IMR-90 (cell line): Measurements from ENCODE around the gene TCF7L2. TPM values are rescaled to one million over a fixed set of nuclear protein-coding genes. Genes with fewer than 3 reads are reported as not detected.

Experiments
- ATAC-seq: fragments of 200-7000 bp; cut with Tn5 transposase; 2 replicates; pipeline ENCODE4 v1.9.1; 2020; ENCODE audit warnings: low read depth, mild to moderate bottlenecking, moderate library complexity
- BruUV-seq: library from RNA; stranded (reverse); fragments of 400-500 nt; replicated peaks from 2 replicates; lab custom pipeline; 2021; lab: Mats Ljungman, UMichigan
- CTCF ChIA-PET: fragments of 300-600 bp; formaldehyde crosslinking; extraction: SDS; loops from one replicate; lab custom pipeline; 2021; ENCODE audit warnings: antibody characterized with exemption; lab: Yijun Ruan, JAX
- POLR2A ChIA-PET: fragments of 300-600 bp; sonication (Branson Sonifier 250); formaldehyde crosslinking; loops from one replicate; lab custom pipeline; 2022; ENCODE audit warnings: antibody characterized with exemption; ENCODE audit not compliant: unreplicated experiment; lab: Charles Lee
- DNase-seq: peaks from one replicate; pipeline ENCODE4 v3.0.0; 2013
- H2AFZ ChIP-seq: replicated peaks from 2 replicates; pipeline ENCODE3; 2013; ENCODE audit warnings: low read length, mild to moderate bottlenecking; ENCODE audit not compliant: poor library complexity
- H2AK5ac ChIP-seq: 2 replicates; pipeline ENCODE4 v1.6.1; 2013; ENCODE audit warnings: low read depth, low read length, inconsistent platforms
- H2AK9ac ChIP-seq: replicated peaks from 2 replicates; pipeline ENCODE3; 2013; ENCODE audit warnings: mild to moderate bottlenecking, low read depth, low read length, moderate library complexity; ENCODE audit not compliant: poor library complexity
- H2BK120ac ChIP-seq: 2 replicates; pipeline ENCODE4 v1.6.1; 2013; ENCODE audit warnings: low read depth, low read length, inconsistent platforms
- H2BK15ac ChIP-seq: 3 replicates; pipeline ENCODE4 v1.6.1; 2013; ENCODE audit warnings: low read depth, low read length, inconsistent platforms
- H2BK20ac ChIP-seq: 2 replicates; pipeline ENCODE4 v1.6.1; 2013; ENCODE audit warnings: low read depth, mild to moderate bottlenecking, inconsistent platforms, low read length, moderate library complexity
- H2BK5ac ChIP-seq: 2 replicates; pipeline ENCODE4 v1.6.1; 2013; ENCODE audit warnings: mild to moderate bottlenecking, low read depth, low read length, inconsistent platforms; ENCODE audit not compliant: poor library complexity, severe bottlenecking
- H3K14ac ChIP-seq: replicated peaks from 2 replicates; pipeline ENCODE4 v1.6.1; 2013; ENCODE audit warnings: low read depth, low read length, inconsistent platforms
- H3K18ac ChIP-seq: 2 replicates; pipeline ENCODE4 v1.6.1; 2013; ENCODE audit warnings: low read depth, low read length, control low read depth
- H3K23ac ChIP-seq: 2 replicates; pipeline ENCODE4 v1.6.1; 2013; ENCODE audit warnings: low read depth, low read length, inconsistent platforms
- H3K27ac ChIP-seq: 2 replicates; pipeline ENCODE4 v1.5.1; 2013; ENCODE audit warnings: mild to moderate bottlenecking, control low read depth, low read length; ENCODE audit not compliant: insufficient read depth
- H3K27me3 ChIP-seq: 2 replicates; pipeline ENCODE4 v1.6.1; 2013; ENCODE audit warnings: low read length; ENCODE audit not compliant: control insufficient read depth, insufficient read depth
- H3K36me3 ChIP-seq: 2 replicates; pipeline ENCODE4 v1.6.1; 2013; ENCODE audit warnings: low read length, mixed read lengths; ENCODE audit not compliant: control insufficient read depth, insufficient read depth
- H3K4ac ChIP-seq: 2 replicates; pipeline ENCODE4 v1.6.1; 2013; ENCODE audit warnings: low read depth, low read length, inconsistent platforms
- H3K4me1 ChIP-seq: 2 replicates; pipeline ENCODE4 v1.6.1; 2013; ENCODE audit warnings: low read length, mixed read lengths; ENCODE audit not compliant: control insufficient read depth, insufficient read depth
- H3K4me2 ChIP-seq: 2 replicates; pipeline ENCODE4 v1.6.1; 2013; ENCODE audit warnings: low read depth, mild to moderate bottlenecking, control low read depth, low read length, moderate library complexity
- H3K4me3 ChIP-seq: 2 replicates; pipeline ENCODE4 v1.5.1; 2013; ENCODE audit warnings: low read depth, mild to moderate bottlenecking, control low read depth, low read length, moderate library complexity; ENCODE audit not compliant: insufficient read depth
- H3K56ac ChIP-seq: 2 replicates; pipeline ENCODE4 v1.6.1; 2013; ENCODE audit warnings: low read length, inconsistent platforms; ENCODE audit not compliant: insufficient read depth; ENCODE audit errors: extremely low read depth
- H3K79me1 ChIP-seq, 2 experiments: 2 replicates each; pipeline ENCODE4 v1.6.1; 2013; ENCODE audit warnings: low read length in 2 of 2, inconsistent platforms in 1 of 2, low read depth in 1 of 2
- H3K9ac ChIP-seq: 2 replicates; pipeline ENCODE4 v1.6.1; 2013; ENCODE audit warnings: low read depth, low read length, control low read depth
- H3K9me1 ChIP-seq: 2 replicates; pipeline ENCODE4 v1.6.1; 2013; ENCODE audit warnings: low read length, inconsistent platforms; ENCODE audit not compliant: insufficient read depth
- H3K9me3 ChIP-seq: 2 replicates; pipeline ENCODE4 v1.6.1; 2013; ENCODE audit warnings: low read length; ENCODE audit not compliant: control insufficient read depth, insufficient read depth
- H4K20me1 ChIP-seq: 2 replicates; pipeline ENCODE4 v1.6.1; 2013; ENCODE audit warnings: low read length, inconsistent platforms; ENCODE audit not compliant: insufficient read depth
- H4K5ac ChIP-seq: 2 replicates; pipeline ENCODE4 v1.6.1; 2013; ENCODE audit warnings: mild to moderate bottlenecking, low read depth, low read length, control low read depth
- H4K8ac ChIP-seq, 2 experiments: 2 replicates each; pipeline ENCODE4 v1.6.1; 2013; ENCODE audit warnings: low read depth in 2 of 2, low read length in 2 of 2, control low read depth in 1 of 2, inconsistent platforms in 1 of 2
- H4K91ac ChIP-seq: 2 replicates; pipeline ENCODE4 v1.6.1; 2013; ENCODE audit warnings: low read depth, low read length, inconsistent platforms; ENCODE audit not compliant: insufficient read depth
- BHLHE40 ChIP-seq: fragments of 150-350 bp; IDR thresholded peaks from 2 replicates; pipeline ENCODE4 v1.6.1; 2016; ENCODE audit warnings: mild to moderate bottlenecking, low read depth, low read length
- CEBPB ChIP-seq: IDR thresholded peaks from 2 replicates; pipeline ENCODE4 v1.6.1; 2012; ENCODE audit warnings: low read depth, low read length, improper control_type of control experiment
- CHD1 ChIP-seq: IDR thresholded peaks from 2 replicates; pipeline ENCODE4 v1.6.1; 2012; ENCODE audit warnings: low read depth, low read length, improper control_type of control experiment
- FOS ChIP-seq: fragments of 150-350 bp; IDR thresholded peaks from 2 replicates; pipeline ENCODE4 v1.6.1; 2016; ENCODE audit warnings: low read depth, low read length
- MAFK ChIP-seq: IDR thresholded peaks from 2 replicates; pipeline ENCODE4 v1.6.1; 2012; ENCODE audit warnings: low read depth, low read length, improper control_type of control experiment
- MAZ ChIP-seq: IDR thresholded peaks from 2 replicates; pipeline ENCODE4 v1.6.1; 2012; ENCODE audit warnings: low read depth, mild to moderate bottlenecking, low read length, improper control_type of control experiment, moderate library complexity, borderline replicate concordance
- MXI1 ChIP-seq: IDR thresholded peaks from 2 replicates; pipeline ENCODE4 v1.6.1; 2012; ENCODE audit warnings: low read depth, mild to moderate bottlenecking, low read length, moderate library complexity, borderline replicate concordance
- NFE2L2 ChIP-seq: fragments of 150-350 bp; IDR thresholded peaks from 2 replicates; pipeline ENCODE4 v1.6.1; 2016; ENCODE audit warnings: low read depth, mild to moderate bottlenecking, low read length
- POLR2A ChIP-seq: IDR thresholded peaks from 2 replicates; pipeline ENCODE4 v1.6.1; 2012; ENCODE audit warnings: mild to moderate bottlenecking, low read depth, low read length
- RAD21 ChIP-seq: IDR thresholded peaks from 2 replicates; pipeline ENCODE4 v1.6.1; 2012; ENCODE audit warnings: low read length, improper control_type of control experiment
- RCOR1 ChIP-seq: IDR thresholded peaks from 2 replicates; pipeline ENCODE4 v1.6.1; 2012; ENCODE audit warnings: mild to moderate bottlenecking, low read length, improper control_type of control experiment; ENCODE audit not compliant: insufficient replicate concordance
- RFX5 ChIP-seq: IDR thresholded peaks from 2 replicates; pipeline ENCODE4 v1.8.0; 2012; ENCODE audit warnings: low read depth, mild to moderate bottlenecking, low read length, moderate library complexity
- SMC3 ChIP-seq: fragments of 150-350 bp; IDR thresholded peaks from 2 replicates; pipeline ENCODE4 v1.6.1; 2016; ENCODE audit warnings: low read depth, mild to moderate bottlenecking, antibody characterized with exemption, low read length, moderate library complexity
- WGBS, 2 experiments: methylation state at CpG; one replicate each; pipeline versions ENCODE4 v1.1.5 to v1.1.7; 2013; ENCODE audit warnings: missing lambda C conversion rate in 2 of 2; ENCODE audit not compliant: insufficient read length in 1 of 2; ENCODE audit errors: extremely low coverage in 2 of 2; 5-methylcytosine and 5-hydroxymethylcytosine counted together
- dilution Hi-C: fragments of 300-500 bp; cut with HindIII; formaldehyde crosslinking; loops from one replicate; pipeline ENCODE4 v1.14.3; 2018; ENCODE audit warnings: low sequenced_read_pairs; ENCODE audit not compliant: unreplicated experiment
- in situ Hi-C: fragments of 300-500 bp; cut with MboI; formaldehyde crosslinking; loops from 3 replicates; pipeline ENCODE4 v1.14.3; 2019; ENCODE audit warnings: low sequenced_read_pairs, inconsistent platforms, mixed read lengths
- intact Hi-C: fragments of 100-400 bp; cut with micrococcal nuclease; formaldehyde crosslinking; loops from 2 replicates; pipeline ENCODE4 v1.10.0; 2022
- polyA plus RNA-seq, 3 experiments: library from polyadenylated mRNA; depleted of rRNA; stranded (reverse); fragments of >200 nt; gene quantifications; 2 replicates each; pipeline ENCODE4 v1.2.3, GENCODE V29; 2012; ENCODE audit warnings: low replicate concordance in 1 of 3
- total RNA-seq: library from RNA; depleted of rRNA; stranded (reverse); fragments of >200 nt; gene quantifications from 2 replicates; pipeline ENCODE4 v1.2.3, GENCODE V29; 2012
- TF ChIP-seq, protein P1 (sequence below): conservative IDR thresholded peaks from 2 replicates; pipeline ENCODE4 v1.5.1; 2012; ENCODE audit warnings: mild to moderate bottlenecking, low read depth, low read length, improper control_type of control experiment
- TF ChIP-seq, protein P2 (sequence below): fragments of 150-350 bp; IDR thresholded peaks from 2 replicates; pipeline ENCODE4 v1.6.1; 2016; ENCODE audit warnings: low read depth, mild to moderate bottlenecking, low read length, moderate library complexity, borderline replicate concordance
- TF ChIP-seq, protein P3 (sequence below): fragments of 150-350 bp; IDR thresholded peaks from 2 replicates; pipeline ENCODE4 v1.6.1; 2017; ENCODE audit warnings: mild to moderate bottlenecking, antibody characterized with exemption, low read length, low read depth

TCF7L2 gene
- total and polyA plus RNA-seq, 2 of the 4 experiments (the other 2 are of a cell fraction) = 1.3 to 12.2 TPM

DNA sequence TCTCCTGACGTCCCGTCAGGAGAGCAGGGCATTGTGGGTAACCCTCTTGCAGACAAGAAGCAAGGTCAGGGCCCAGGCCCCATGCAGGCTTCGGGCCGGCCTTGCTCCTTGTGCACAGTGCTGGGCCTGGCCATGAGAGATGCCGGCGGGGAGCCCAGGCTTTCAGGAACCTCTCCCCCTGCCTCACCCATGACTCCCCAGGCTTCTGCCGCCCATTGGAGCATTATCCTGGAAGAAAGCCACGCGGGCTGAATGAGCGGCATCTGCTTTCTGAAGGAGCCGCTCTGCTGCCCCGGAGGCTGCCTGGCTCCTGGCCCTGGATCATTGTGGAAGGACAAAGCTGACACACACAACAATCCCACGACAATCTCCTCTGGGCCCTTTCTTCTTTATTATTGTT, 233.5 kb downstream of the TCF7L2 start:
- Histone ChIP-seq H3K18ac (no peak overlapping the region), H2AFZ (no peak overlapping the region), H3K79me1 (no peaks in the 10 kb centered on the region), H3K23ac (no peak overlapping the region), H4K20me1 (no peaks in the 10 kb centered on the region), H2BK15ac (no peak overlapping the region), H4K91ac (no peak overlapping the region), H3K9me3 (no peaks in the 10 kb centered on the region), H4K5ac (no peak overlapping the region), H3K4ac (no peak overlapping the region), H2BK20ac (no peak overlapping the region), H3K4me2 (no peak overlapping the region), H3K4me3 (no peak overlapping the region), H3K9me1 (no peaks in the 10 kb centered on the region), H3K27ac (no peak overlapping the region), H3K9ac (no peak overlapping the region), H3K36me3 (no peaks in the 10 kb centered on the region), H3K4me1 (no peaks in the 10 kb centered on the region), H2BK120ac (no peak overlapping the region), H4K8ac (no peak overlapping the region), H3K27me3 (peaks cover 7% of the 10 kb centered on the region; the same call in 1 of the 2 replicates), H3K14ac (no peak overlapping the region), H2BK5ac (no peak overlapping the region), H2AK9ac (no peak overlapping the region), H2AK5ac (no peak overlapping the region), H3K56ac (no peak overlapping the region)
- POLR2A ChIA-PET = no interaction called here
- intact Hi-C loops (no loop called here), dilution Hi-C loops (no loop called here), in situ Hi-C loops (no loop called here)
- BruUV-seq = no TSS peak
- TF ChIP-seq, protein P1, sequence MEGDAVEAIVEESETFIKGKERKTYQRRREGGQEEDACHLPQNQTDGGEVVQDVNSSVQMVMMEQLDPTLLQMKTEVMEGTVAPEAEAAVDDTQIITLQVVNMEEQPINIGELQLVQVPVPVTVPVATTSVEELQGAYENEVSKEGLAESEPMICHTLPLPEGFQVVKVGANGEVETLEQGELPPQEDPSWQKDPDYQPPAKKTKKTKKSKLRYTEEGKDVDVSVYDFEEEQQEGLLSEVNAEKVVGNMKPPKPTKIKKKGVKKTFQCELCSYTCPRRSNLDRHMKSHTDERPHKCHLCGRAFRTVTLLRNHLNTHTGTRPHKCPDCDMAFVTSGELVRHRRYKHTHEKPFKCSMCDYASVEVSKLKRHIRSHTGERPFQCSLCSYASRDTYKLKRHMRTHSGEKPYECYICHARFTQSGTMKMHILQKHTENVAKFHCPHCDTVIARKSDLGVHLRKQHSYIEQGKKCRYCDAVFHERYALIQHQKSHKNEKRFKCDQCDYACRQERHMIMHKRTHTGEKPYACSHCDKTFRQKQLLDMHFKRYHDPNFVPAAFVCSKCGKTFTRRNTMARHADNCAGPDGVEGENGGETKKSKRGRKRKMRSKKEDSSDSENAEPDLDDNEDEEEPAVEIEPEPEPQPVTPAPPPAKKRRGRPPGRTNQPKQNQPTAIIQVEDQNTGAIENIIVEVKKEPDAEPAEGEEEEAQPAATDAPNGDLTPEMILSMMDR = no peak
- TF ChIP-seq, protein P2, sequence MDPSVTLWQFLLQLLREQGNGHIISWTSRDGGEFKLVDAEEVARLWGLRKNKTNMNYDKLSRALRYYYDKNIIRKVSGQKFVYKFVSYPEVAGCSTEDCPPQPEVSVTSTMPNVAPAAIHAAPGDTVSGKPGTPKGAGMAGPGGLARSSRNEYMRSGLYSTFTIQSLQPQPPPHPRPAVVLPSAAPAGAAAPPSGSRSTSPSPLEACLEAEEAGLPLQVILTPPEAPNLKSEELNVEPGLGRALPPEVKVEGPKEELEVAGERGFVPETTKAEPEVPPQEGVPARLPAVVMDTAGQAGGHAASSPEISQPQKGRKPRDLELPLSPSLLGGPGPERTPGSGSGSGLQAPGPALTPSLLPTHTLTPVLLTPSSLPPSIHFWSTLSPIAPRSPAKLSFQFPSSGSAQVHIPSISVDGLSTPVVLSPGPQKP = no peak
- no peak for TF ChIP-seq NFE2L2
- no peak for TF ChIP-seq RFX5
- TF ChIP-seq RCOR1 = no peak
- no peak for TF ChIP-seq MAFK
- no peak for TF ChIP-seq FOS
- no peak for TF ChIP-seq RAD21
- TF ChIP-seq POLR2A = no peak
- TF ChIP-seq MXI1 = no peak
- TF ChIP-seq MAZ = no peak
- TF ChIP-seq CEBPB = no peak
- TF ChIP-seq, protein P3, sequence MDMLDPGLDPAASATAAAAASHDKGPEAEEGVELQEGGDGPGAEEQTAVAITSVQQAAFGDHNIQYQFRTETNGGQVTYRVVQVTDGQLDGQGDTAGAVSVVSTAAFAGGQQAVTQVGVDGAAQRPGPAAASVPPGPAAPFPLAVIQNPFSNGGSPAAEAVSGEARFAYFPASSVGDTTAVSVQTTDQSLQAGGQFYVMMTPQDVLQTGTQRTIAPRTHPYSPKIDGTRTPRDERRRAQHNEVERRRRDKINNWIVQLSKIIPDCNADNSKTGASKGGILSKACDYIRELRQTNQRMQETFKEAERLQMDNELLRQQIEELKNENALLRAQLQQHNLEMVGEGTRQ = no peak
- no peak for TF ChIP-seq SMC3
- TF ChIP-seq CHD1 = no peak
- no peak for TF ChIP-seq BHLHE40
- CTCF ChIA-PET = no interaction called here
- ATAC-seq (no peak), DNase-seq (no peak)
- no CpG with 5 or more reads among the region's 13 CpGs for WGBS, 2 experiments
